ENCODE measurements around the gene RACK1. TPM values are rescaled to one million over a fixed set of nuclear protein-coding genes. Genes with fewer than 3 reads are reported as not detected.
A peak's percentile ranks its signal among the peaks of the same experiment; 100 is the strongest.
"Not testable (repeated sequence)": the region's sequence is repeated elsewhere in the genome, so short reads cannot be mapped to it uniquely, and the experiment has no call there.

Gene RACK1
- total RNA-seq, 1 donor from 2014 or later: 2,747 TPM

- DNase-seq (ENCODE audit: low read depth): no peak
- H3K4me3 ChIP-seq (ENCODE audit: low read depth, low read length): no peak overlapping the region
- TF ChIP-seq CTCF (conservative IDR thresholded peaks at IDR 0.05; ENCODE audit: low read depth, low read length): no peak
Measured at GRCh38 chr5:181281077-181281983, 37.6 kb upstream of the RACK1 start.

GRCh38 chr5:181280251-181280762, 36.6 kb upstream of the RACK1 start:
- H3K4me3 ChIP-seq (ENCODE audit: low read depth, low read length): no peak overlapping the region
- DNase-seq (ENCODE audit: low read depth): no peak
- TF ChIP-seq CTCF (conservative IDR thresholded peaks at IDR 0.05; ENCODE audit: low read depth, low read length): no peak

- TF ChIP-seq CTCF (conservative IDR thresholded peaks at IDR 0.05; ENCODE audit: low read depth, low read length): peak; percentile 29
- H3K4me3 ChIP-seq (ENCODE audit: low read depth, low read length); DNase-seq (ENCODE audit: low read depth): not testable (repeated sequence)
Measured at GRCh38 chr5:181273433-181273744, 29.7 kb upstream of the RACK1 start.

- DNase-seq (ENCODE audit: low read depth): no peak
- H3K4me3 ChIP-seq (ENCODE audit: low read depth, low read length): no peak overlapping the region
- TF ChIP-seq CTCF (conservative IDR thresholded peaks at IDR 0.05; ENCODE audit: low read depth, low read length): no peak
Measured at GRCh38 chr5:181271081-181271480, 27.4 kb upstream of the RACK1 start.

- H3K4me3 ChIP-seq (ENCODE audit: low read depth, low read length); DNase-seq (ENCODE audit: low read depth): not testable (repeated sequence)
Measured at GRCh38 chr5:181267907-181268306, 24.2 kb upstream of the RACK1 start.

GRCh38 chr5:181267291-181267904, 23.7 kb upstream of the RACK1 start:
- TF ChIP-seq CTCF (conservative IDR thresholded peaks at IDR 0.05; ENCODE audit: low read depth, low read length): peak; percentile 27
- H3K4me3 ChIP-seq (ENCODE audit: low read depth, low read length); DNase-seq (ENCODE audit: low read depth): not testable (repeated sequence)

- H3K4me3 ChIP-seq (ENCODE audit: low read depth, low read length): no peak overlapping the region
- no peak for DNase-seq (ENCODE audit: low read depth)
- no peak for TF ChIP-seq CTCF (conservative IDR thresholded peaks at IDR 0.05; ENCODE audit: low read depth, low read length)
Measured at GRCh38 chr5:181265092-181265671, 21.5 kb upstream of the RACK1 start.

Data from epithelial cell of proximal tubule (primary cell).